Endothelial cell (in vitro differentiated cells): ENCODE results near the gene SSNA1. TPM values are rescaled to one million over a fixed set of nuclear protein-coding genes. Genes with fewer than 3 reads are reported as not detected.

ENCODE experiments used
- DNase-seq: peaks from one replicate; pipeline ENCODE4 v3.0.0; 2021; ENCODE audit warnings: low spot score
- H3K27ac Mint-ChIP-seq: one replicate; pipeline ENCODE4 v1.8.0; 2021; ENCODE audit warnings: mixed read lengths, inconsistent platforms; ENCODE audit not compliant: unreplicated experiment
- H3K27me3 Mint-ChIP-seq: one replicate; pipeline ENCODE4 v1.8.0; 2021; ENCODE audit warnings: mild to moderate bottlenecking, moderate library complexity, mixed read lengths, inconsistent platforms; ENCODE audit not compliant: unreplicated experiment
- H3K36me3 Mint-ChIP-seq: one replicate; pipeline ENCODE4 v1.8.0; 2021; ENCODE audit warnings: mild to moderate bottlenecking, low read depth, mixed read lengths, inconsistent platforms; ENCODE audit not compliant: unreplicated experiment
- H3K4me1 Mint-ChIP-seq: one replicate; pipeline ENCODE4 v1.8.0; 2021; ENCODE audit warnings: mild to moderate bottlenecking, mixed read lengths, inconsistent platforms; ENCODE audit not compliant: unreplicated experiment
- H3K4me3 Mint-ChIP-seq: one replicate; pipeline ENCODE4 v1.8.0; 2021; ENCODE audit warnings: mild to moderate bottlenecking, mixed read lengths, inconsistent platforms; ENCODE audit not compliant: unreplicated experiment
- H3K9me3 Mint-ChIP-seq: one replicate; pipeline ENCODE4 v1.8.0; 2021; ENCODE audit warnings: mixed read lengths, inconsistent platforms; ENCODE audit not compliant: unreplicated experiment
- CTCF ChIP-seq: fragments of 200-600 bp; sonication (generic); IDR thresholded peaks from one replicate; pipeline ENCODE4 v1.5.0; 2021; ENCODE audit warnings: antibody characterized with exemption; ENCODE audit not compliant: unreplicated experiment
- total RNA-seq: library from RNA; stranded (reverse); fragmentation: NEBNext Ultra II Directional; extraction: Animal tissue kit (Norgen Biotek cat#: 25700); gene quantifications from one replicate; pipeline ENCODE4 v1.2.1, GENCODE V29; 2021; ENCODE audit not compliant: unreplicated experiment

The SSNA1 gene
- total RNA-seq, 1 donor from 2014 or later, result 53.8 TPM

GRCh38 chr9:137198902-137199283 is 10.4 kb downstream of the SSNA1 start:
- Mint-ChIP-seq H3K4me1 (no peaks in the 10 kb centered on the region), H3K9me3 (no peaks in the 10 kb centered on the region), H3K4me3 (no peak overlapping the region), H3K27me3 (peaks cover 9% of the 10 kb centered on the region), H3K36me3 (no peaks in the 10 kb centered on the region), H3K27ac (no peak overlapping the region)
- no peak for DNase-seq
- no peak for TF ChIP-seq CTCF

GRCh38 chr9:137199411-137200121 is 11.1 kb downstream of the SSNA1 start:
- Mint-ChIP-seq H3K36me3 (no peaks in the 10 kb centered on the region), H3K4me3 (peak overlapping the region; percentile 88), H3K27me3 (peaks cover 9% of the 10 kb centered on the region), H3K27ac (no peak overlapping the region), H3K9me3 (no peaks in the 10 kb centered on the region), H3K4me1 (peaks cover 2% of the 10 kb centered on the region)
- no peak for DNase-seq
- TF ChIP-seq CTCF, result no peak

GRCh38 chr9:137200311-137201204 is 12.1 kb downstream of the SSNA1 start, which contains the start of gene TPRN:
TPRN (minus strand) TSS chr9:137200741; CDS start chr9:137200711, 30 bp downstream.
- Mint-ChIP-seq H3K4me3 (peak within 1 kb of the TSS; percentile 88), H3K36me3 (no peaks in the 10 kb centered on the region), H3K9me3 (no peaks in the 10 kb centered on the region), H3K27me3 (peaks cover 10% of the 10 kb centered on the region), H3K4me1 (peaks cover 2% of the 10 kb centered on the region), H3K27ac (no peak within 1 kb of the TSS)
- DNase-seq, result peak; percentile 98
- TF ChIP-seq CTCF, result no peak

GRCh38 chr9:137201205-137201868 is 12.9 kb downstream of the SSNA1 start:
- Mint-ChIP-seq H3K36me3 (no peaks in the 10 kb centered on the region), H3K27ac (no peak overlapping the region), H3K4me3 (peak overlapping the region; percentile 77), H3K4me1 (peaks cover 8% of the 10 kb centered on the region), H3K9me3 (no peaks in the 10 kb centered on the region), H3K27me3 (peaks cover 10% of the 10 kb centered on the region)
- DNase-seq, result no peak
- TF ChIP-seq CTCF, result no peak
